MM.1S (cell line): ENCODE results near the gene STAG1.

ENCODE experiments used
- CTCF ChIP-seq: fragments of 300-600 bp; sonication (generic); IDR thresholded peaks from 2 replicates; pipeline ENCODE4 v1.5.1; 2016; ENCODE audit warnings: antibody characterized with exemption, low read length, mixed read lengths
- EZH2 ChIP-seq: fragments of 300-600 bp; sonication (generic); optimal IDR thresholded peaks from 2 replicates; pipeline ENCODE3; 2017; ENCODE audit warnings: low read depth, mild to moderate bottlenecking, antibody characterized with exemption, low read length, mixed read lengths
- EZH2phosphoT487 ChIP-seq: fragments of 300-600 bp; sonication (generic); IDR thresholded peaks from 2 replicates; pipeline ENCODE4 v1.6.1; 2018; ENCODE audit warnings: antibody characterized with exemption, low read length

- TF ChIP-seq EZH2 (no peak), CTCF (no peak), EZH2phosphoT487 (no peak)
Measured at GRCh38 chr3:136661282-136661681, 90.9 kb downstream of the STAG1 start.
